ENCODE results near the gene PKLR.

DNA sequence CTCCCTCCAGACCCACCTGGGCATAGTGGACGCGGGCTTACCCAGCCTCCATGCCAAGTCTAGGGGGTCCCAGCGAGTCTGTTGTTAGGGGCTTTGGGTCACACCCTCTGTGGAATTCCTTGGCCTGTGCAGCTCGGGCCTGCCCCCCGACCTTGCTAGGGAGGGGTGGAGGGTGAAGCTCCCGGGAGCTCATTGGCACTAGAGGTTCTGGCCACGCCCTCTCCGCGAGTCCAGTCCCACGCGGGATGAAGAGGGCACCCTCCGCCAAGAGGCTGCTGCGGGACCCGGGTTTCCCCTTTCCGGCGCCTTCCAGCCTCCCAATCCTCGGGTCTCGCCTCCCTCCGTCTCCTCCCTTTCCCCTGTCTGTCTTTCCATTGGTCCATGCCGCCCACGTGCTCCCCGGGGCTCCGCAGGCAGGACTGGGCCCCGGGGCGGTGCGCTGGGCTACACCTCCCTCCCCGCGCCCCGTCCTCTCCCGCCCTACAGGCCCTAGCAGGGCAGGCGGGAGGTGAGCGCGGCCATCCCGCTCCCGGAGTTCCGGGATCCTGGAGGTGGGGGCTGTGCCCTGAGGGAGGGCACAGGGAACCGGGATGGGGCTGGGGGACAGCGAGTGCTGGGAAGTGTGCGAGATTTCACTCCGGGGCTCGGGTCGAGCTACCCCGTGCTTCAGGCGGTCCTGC, 22.9 kb upstream of the PKLR start:
- TF ChIP-seq, protein P1, sequence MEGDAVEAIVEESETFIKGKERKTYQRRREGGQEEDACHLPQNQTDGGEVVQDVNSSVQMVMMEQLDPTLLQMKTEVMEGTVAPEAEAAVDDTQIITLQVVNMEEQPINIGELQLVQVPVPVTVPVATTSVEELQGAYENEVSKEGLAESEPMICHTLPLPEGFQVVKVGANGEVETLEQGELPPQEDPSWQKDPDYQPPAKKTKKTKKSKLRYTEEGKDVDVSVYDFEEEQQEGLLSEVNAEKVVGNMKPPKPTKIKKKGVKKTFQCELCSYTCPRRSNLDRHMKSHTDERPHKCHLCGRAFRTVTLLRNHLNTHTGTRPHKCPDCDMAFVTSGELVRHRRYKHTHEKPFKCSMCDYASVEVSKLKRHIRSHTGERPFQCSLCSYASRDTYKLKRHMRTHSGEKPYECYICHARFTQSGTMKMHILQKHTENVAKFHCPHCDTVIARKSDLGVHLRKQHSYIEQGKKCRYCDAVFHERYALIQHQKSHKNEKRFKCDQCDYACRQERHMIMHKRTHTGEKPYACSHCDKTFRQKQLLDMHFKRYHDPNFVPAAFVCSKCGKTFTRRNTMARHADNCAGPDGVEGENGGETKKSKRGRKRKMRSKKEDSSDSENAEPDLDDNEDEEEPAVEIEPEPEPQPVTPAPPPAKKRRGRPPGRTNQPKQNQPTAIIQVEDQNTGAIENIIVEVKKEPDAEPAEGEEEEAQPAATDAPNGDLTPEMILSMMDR (IDR thresholded peaks at IDR 0.05), result no peak
- TF ChIP-seq EZH2 (IDR thresholded peaks at IDR 0.05) (no peak), EZH2phosphoT487 (IDR thresholded peaks at IDR 0.05) (no peak)

Data from neural progenitor cell (in vitro differentiated cells).